Gastrocnemius medialis (tissue), 4 donors: ENCODE results near the gene CCDC33.

Experiments
- CTCF ChIP-seq, 5 experiments: fragments of 450-650 bp in 3 of 5; fragments of 200-600 bp in 2 of 5; sonication (generic) in 2 of 5; IDR thresholded peaks in 4 of 5; conservative IDR thresholded peaks in 1 of 5; 1 replicate in 4 of 5; 2 replicates in 1 of 5; pipeline ENCODE4 v1.5.1; 2016 to 2019; ENCODE audit warnings: antibody characterized with exemption in 5 of 5, mild to moderate bottlenecking in 3 of 5, moderate library complexity in 3 of 5
- POLR2A ChIP-seq, 2 donors: fragments of 450-650 bp; IDR thresholded peaks; one replicate each; pipeline ENCODE4 v1.6.1; 2017; ENCODE audit warnings: antibody characterized with exemption in 2 of 2, mild to moderate bottlenecking in 2 of 2, moderate library complexity in 2 of 2

GRCh38 chr15:74261685-74262084 lies 25.6 kb downstream of the CCDC33 start:
- TF ChIP-seq CTCF (IDR thresholded peaks at IDR 0.05 in 4 of 5, conservative IDR thresholded peaks at IDR 0.05 in 1 of 5): no peak
- no peak for TF ChIP-seq POLR2A (IDR thresholded peaks at IDR 0.05)
